Measurements from ENCODE around the gene TMEM147.
A peak's percentile ranks its signal among the peaks of the same experiment; 100 is the strongest.

Gene TMEM147

GRCh38 chr19:35555301-35556005 is 10.0 kb downstream of the TMEM147 start:
- H3K4me1 ChIP-seq (ENCODE audit: control insufficient read depth, insufficient read depth, low read length) = peaks cover 10% of the 10 kb centered on the region
- H3K9me3 ChIP-seq (ENCODE audit: control insufficient read depth, insufficient read depth, low read depth, low read length) = no peaks in the 10 kb centered on the region; the same call in 1 of the 2 replicates
- TF ChIP-seq CTCF (tag by site-specific recombination; IDR thresholded peaks at IDR 0.05) (peak; percentile 88), ZNF16 (tag by site-specific recombination; IDR thresholded peaks at IDR 0.05; ENCODE audit: low read depth) (no peak), PRDM10 (tag by site-specific recombination; IDR thresholded peaks at IDR 0.05) (peak; percentile 58; the same call in 1 of the 2 replicates), ZFHX2 (tag by site-specific recombination; conservative IDR thresholded peaks at IDR 0.05) (0 out of 2 replicates have a peak, but pooled peaks have one; percentile 7), ZBTB17 (tag by site-specific recombination; IDR thresholded peaks at IDR 0.05) (peak; percentile 47; the same call in 1 of the 2 replicates), GLIS1 (tag by site-specific recombination; IDR thresholded peaks at IDR 0.05) (peak; percentile 91)
- POLR2A ChIA-PET = interaction anchor here (0.8 to 0.9 kb wide), 2 partner anchors 9 to 57 kb away, joined by 3 to 4 read pairs; partner anchors contain the start of gene HAUS5
- CTCF ChIA-PET = interaction anchor here (0.6 to 4.7 kb wide), 41 partner anchors 7 to 644 kb away, joined by 3 to 53 read pairs (median 4); partner anchors contain the start of genes COX6B1 and HAUS5
- no peak overlapping the region for H3K4me3 ChIP-seq (ENCODE audit: low read depth, low read length)
- peaks cover 0 to 5% of the 10 kb centered on the region in 2 experiments; a peak in 1 of 3 replicates for H3K36me3 ChIP-seq (ENCODE audit: control insufficient read depth in 2 of 2, insufficient read depth in 1 of 2, low read length in 2 of 2)
- no peak overlapping the region for H3K27ac ChIP-seq (ENCODE audit: extremely low read depth, low read depth, low read length)

GRCh38 chr19:35556025-35556590 is 10.7 kb downstream of the TMEM147 start:
- H3K4me1 ChIP-seq (ENCODE audit: control insufficient read depth, insufficient read depth, low read length) = peaks cover 10% of the 10 kb centered on the region
- TF ChIP-seq ZBTB48 (tag by site-specific recombination; IDR thresholded peaks at IDR 0.05) (no peak), ZBTB17 (tag by site-specific recombination; IDR thresholded peaks at IDR 0.05) (0 out of 2 replicates have a peak, but pooled peaks have one; percentile 5), ZNF623 (tag by site-specific recombination; IDR thresholded peaks at IDR 0.05) (peak; percentile 100), ZIC2 (tag by site-specific recombination; IDR thresholded peaks at IDR 0.05) (peak; percentile 28; the same call in 1 of the 2 replicates), ZNF335 (tag by site-specific recombination; conservative IDR thresholded peaks at IDR 0.05) (0 out of 2 replicates have a peak, but pooled peaks have one; percentile 9)
- no peaks in the 10 kb centered on the region for H3K36me3 ChIP-seq (ENCODE audit: control insufficient read depth in 2 of 2, insufficient read depth in 1 of 2, low read length in 2 of 2)
- no peaks in the 10 kb centered on the region; the same call in 1 of the 2 replicates for H3K9me3 ChIP-seq (ENCODE audit: control insufficient read depth, insufficient read depth, low read depth, low read length)
- no peak overlapping the region; the same call in 1 of the 2 replicates for H3K27ac ChIP-seq (ENCODE audit: extremely low read depth, low read depth, low read length)
- CTCF ChIA-PET = interaction anchor here (0.6 to 4.7 kb wide), 43 partner anchors 8 to 645 kb away, joined by 3 to 53 read pairs (median 4); partner anchors contain the start of genes COX6B1 and HAUS5
- POLR2A ChIA-PET = interaction anchor here (0.8 to 2.1 kb wide), 3 partner anchors 10 to 56 kb away, joined by 3 to 8 read pairs (median 4); partner anchors contain the start of gene HAUS5
- H3K4me3 ChIP-seq (ENCODE audit: low read depth, low read length) = no peak overlapping the region

- Histone ChIP-seq H3K27ac (ENCODE audit: extremely low read depth, low read depth, low read length) (no peak overlapping the region), H3K4me1 (ENCODE audit: control insufficient read depth, insufficient read depth, low read length) (peaks cover 10% of the 10 kb centered on the region), H3K9me3 (ENCODE audit: control insufficient read depth, insufficient read depth, low read depth, low read length) (no peaks in the 10 kb centered on the region; the same call in 1 of the 2 replicates), H3K36me3 (ENCODE audit: control insufficient read depth in 2 of 2, insufficient read depth in 1 of 2, low read length in 2 of 2) (no peaks in the 10 kb centered on the region), H3K4me3 (ENCODE audit: low read depth, low read length) (no peak overlapping the region)
- ChIA-PET CTCF (interaction anchor here (0.6 to 4.7 kb wide), 21 partner anchors 9 to 375 kb away, joined by 3 to 53 read pairs (median 5); partner anchors contain the start of genes COX6B1 and HAUS5), POLR2A (interaction anchor here (0.6 to 2.1 kb wide), 9 partner anchors 8 to 188 kb away, joined by 3 to 12 read pairs (median 5); partner anchors contain the start of genes COX6B1, HAUS5, PSENEN and U2AF1L4)
- TF ChIP-seq ZNF707 (tag by site-specific recombination; IDR thresholded peaks at IDR 0.05) = no peak
- TF ChIP-seq KLF1 (tag by site-specific recombination; IDR thresholded peaks at IDR 0.05) = no peak
- TF ChIP-seq ZNF76 (tag by site-specific recombination; IDR thresholded peaks at IDR 0.05; ENCODE audit: borderline replicate concordance, low read depth) = no peak
- TF ChIP-seq ZNF580 (tag by site-specific recombination; IDR thresholded peaks at IDR 0.05) = no peak
- TF ChIP-seq ZNF133 (tag by site-specific recombination; IDR thresholded peaks at IDR 0.05) = no peak
- TF ChIP-seq ZNF335 (tag by site-specific recombination; conservative IDR thresholded peaks at IDR 0.05) = no peak
- TF ChIP-seq ZNF473 (tag by site-specific recombination; IDR thresholded peaks at IDR 0.05) = no peak
- TF ChIP-seq BCL11B (tag by site-specific recombination; IDR thresholded peaks at IDR 0.05; ENCODE audit: low read depth) = no peak; the same call in 1 of the 2 replicates
These were observed 11.6 kb downstream of the TMEM147 start for GRCh38 chr19:35556846-35557538.

Measured in HEK293 (cell line).